ENCODE measurements around the gene PDE10A.

The PDE10A gene

GRCh38 chr6:165641672-165642156 is 21.3 kb downstream of the PDE10A start:
- DNase-seq (ENCODE audit: low spot score), result no peak
- in situ Hi-C loops (cut with MboI; ENCODE audit: low sequenced_read_pairs, unreplicated experiment), result no loop called here
- TF ChIP-seq CTCF (IDR thresholded peaks at IDR 0.05; ENCODE audit: borderline replicate concordance, control extremely low read depth, extremely low read depth, insufficient read depth, missing control alignments), result no peak

- in situ Hi-C loops (cut with MboI; ENCODE audit: low sequenced_read_pairs, unreplicated experiment), result no loop called here
- no peak for DNase-seq (ENCODE audit: low spot score)
- no peak for TF ChIP-seq CTCF (IDR thresholded peaks at IDR 0.05; ENCODE audit: borderline replicate concordance, control extremely low read depth, extremely low read depth, insufficient read depth, missing control alignments)
These were observed 22.2 kb downstream of the PDE10A start for GRCh38 chr6:165640806-165641205.

GRCh38 chr6:165638530-165638929 is 24.5 kb downstream of the PDE10A start:
- TF ChIP-seq CTCF (IDR thresholded peaks at IDR 0.05; ENCODE audit: borderline replicate concordance, control extremely low read depth, extremely low read depth, insufficient read depth, missing control alignments), result no peak
- DNase-seq (ENCODE audit: low spot score), result no peak
- in situ Hi-C loops (cut with MboI; ENCODE audit: low sequenced_read_pairs, unreplicated experiment), result no loop called here

GRCh38 chr6:165637586-165637985 is 25.5 kb downstream of the PDE10A start:
- no peak for DNase-seq (ENCODE audit: low spot score)
- in situ Hi-C loops (cut with MboI; ENCODE audit: low sequenced_read_pairs, unreplicated experiment), result no loop called here
- no peak for TF ChIP-seq CTCF (IDR thresholded peaks at IDR 0.05; ENCODE audit: borderline replicate concordance, control extremely low read depth, extremely low read depth, insufficient read depth, missing control alignments)

- in situ Hi-C loops (cut with MboI; ENCODE audit: low sequenced_read_pairs, unreplicated experiment), result no loop called here
- no peak for DNase-seq (ENCODE audit: low spot score)
- TF ChIP-seq CTCF (IDR thresholded peaks at IDR 0.05; ENCODE audit: borderline replicate concordance, control extremely low read depth, extremely low read depth, insufficient read depth, missing control alignments), result no peak
These were observed 26.5 kb downstream of the PDE10A start for GRCh38 chr6:165636402-165637048.

- no peak for TF ChIP-seq CTCF (IDR thresholded peaks at IDR 0.05; ENCODE audit: borderline replicate concordance, control extremely low read depth, extremely low read depth, insufficient read depth, missing control alignments)
- in situ Hi-C loops (cut with MboI; ENCODE audit: low sequenced_read_pairs, unreplicated experiment), result no loop called here
- no peak for DNase-seq (ENCODE audit: low spot score)
These were observed 27.1 kb downstream of the PDE10A start for GRCh38 chr6:165635965-165636364.

All from GM13976 (cell line).